GM12878 (cell line): ENCODE measurements around the gene ZBED2. TPM values are rescaled to one million over a fixed set of nuclear protein-coding genes. Genes with fewer than 3 reads are reported as not detected.

Experiments
- ATAC-seq: fragments of 200-7000 bp; cut with Tn5 transposase; 3 replicates; pipeline ENCODE4 v1.9.1; 2020; ENCODE audit warnings: mild to moderate bottlenecking, moderate library complexity
- BruUV-seq: library from RNA; stranded (reverse); fragments of 400-500 nt; replicated peaks from 2 replicates; lab custom pipeline; 2021; lab: Mats Ljungman, UMichigan
- CTCF ChIA-PET: fragments of 300-600 bp; sonication (Branson Sonifier 250); formaldehyde crosslinking; extraction: SDS; loops from one replicate; lab custom pipeline; 2021; ENCODE audit warnings: inconsistent platforms; lab: Yijun Ruan, JAX
- POLR2A ChIA-PET: fragments of 350-600 bp; formaldehyde crosslinking; extraction: SDS; loops from one replicate; lab custom pipeline; 2021; ENCODE audit warnings: inconsistent platforms; lab: Charles Lee
- RAD21 ChIA-PET: fragments of 300-600 bp; sonication (Branson Sonifier 250); formaldehyde crosslinking; loops from one replicate; lab custom pipeline; 2023; ENCODE audit warnings: antibody characterized with exemption; ENCODE audit not compliant: unreplicated experiment; lab: Charles Lee
- SMC1A ChIA-PET: fragments of 300-600 bp; sonication (Branson Sonifier 250); formaldehyde crosslinking; loops from one replicate; lab custom pipeline; 2023; ENCODE audit not compliant: unreplicated experiment, uncharacterized antibody; lab: Charles Lee
- DNase-seq: peaks from one replicate; pipeline ENCODE4 v3.0.0-alpha.2; 2011; ENCODE audit warnings: low read depth, low spot score
- FAIRE-seq: peaks from 3 replicates; lab custom pipeline; 2011; peaks lifted over from hg19 to GRCh38; lab: Jason Lieb, UNC
- H2AFZ ChIP-seq: 2 replicates; pipeline ENCODE4 v1.6.0; 2011; ENCODE audit warnings: low read depth, low read length, control low read depth; ENCODE audit not compliant: control insufficient read depth
- H3K27ac ChIP-seq: 2 replicates; pipeline ENCODE4 v1.5.1; 2011; ENCODE audit warnings: control low read depth; ENCODE audit not compliant: control insufficient read depth, insufficient read depth
- H3K27me3 ChIP-seq, 2 experiments: replicated peaks in 1 of 2; 2 replicates each; pipeline versions ENCODE4 v1.6.0 to v1.6.1; 2011; ENCODE audit warnings: low read length in 1 of 2; ENCODE audit not compliant: control insufficient read depth in 2 of 2, insufficient read depth in 2 of 2
- H3K36me3 ChIP-seq, 2 experiments: 2 replicates each; pipeline ENCODE4 v1.5.1; 2011; ENCODE audit warnings: low read length in 1 of 2; ENCODE audit not compliant: control insufficient read depth in 2 of 2, insufficient read depth in 2 of 2
- H3K4me1 ChIP-seq: 2 replicates; pipeline ENCODE4 v1.6.1; 2011; ENCODE audit warnings: mild to moderate bottlenecking, low read length, moderate library complexity, mixed read lengths; ENCODE audit not compliant: control insufficient read depth, insufficient read depth
- H3K4me2 ChIP-seq: 2 replicates; pipeline ENCODE4 v1.6.0; 2011; ENCODE audit warnings: control low read depth; ENCODE audit not compliant: control insufficient read depth, insufficient read depth
- H3K4me3 ChIP-seq: fragments of 200-600 bp; sonication (generic); 2 replicates; pipeline ENCODE4 v1.5.1; 2016
- H3K79me2 ChIP-seq: 2 replicates; pipeline ENCODE4 v1.6.0; 2011; ENCODE audit warnings: low read length; ENCODE audit not compliant: control insufficient read depth, insufficient read depth
- H3K9ac ChIP-seq: 2 replicates; pipeline ENCODE4 v1.8.0; 2011; ENCODE audit warnings: low read length, control low read depth, mixed read lengths; ENCODE audit not compliant: control insufficient read depth, insufficient read depth
- H3K9me3 ChIP-seq: replicated peaks from 3 replicates; pipeline ENCODE4 v1.5.1; 2011; ENCODE audit warnings: mild to moderate bottlenecking, low read length; ENCODE audit not compliant: control insufficient read depth, insufficient read depth
- H4K20me1 ChIP-seq: 2 replicates; pipeline ENCODE4 v1.6.0; 2011; ENCODE audit not compliant: control insufficient read depth, insufficient read depth
- CHD1 ChIP-seq: IDR thresholded peaks from 2 replicates; pipeline ENCODE4 v1.6.1; 2012; ENCODE audit warnings: low read depth, low read length, improper control_type of control experiment
- HDGF ChIP-seq: fragments of 450-650 bp; IDR thresholded peaks from 2 replicates; pipeline ENCODE4 v1.6.1; 2016; ENCODE audit warnings: antibody characterized with exemption
- RUNX3 ChIP-seq: IDR thresholded peaks from 2 replicates; pipeline ENCODE4 v1.6.1; 2012; ENCODE audit warnings: low read length, inconsistent platforms
- SP1 ChIP-seq: IDR thresholded peaks from one replicate; pipeline ENCODE4 v1.6.1; 2011; ENCODE audit warnings: low read depth, low read length
- SREBF1 ChIP-seq: IDR thresholded peaks from 2 replicates; pipeline ENCODE4 v1.6.1; 2012; ENCODE audit warnings: mild to moderate bottlenecking, low read length
- ZBED1 ChIP-seq: IDR thresholded peaks from 2 replicates; pipeline ENCODE4 v1.6.1; 2016; ENCODE audit warnings: borderline replicate concordance
- ZNF207 ChIP-seq: fragments of 450-650 bp; IDR thresholded peaks from 2 replicates; pipeline ENCODE4 v1.6.1; 2014; ENCODE audit warnings: antibody characterized with exemption, mild to moderate bottlenecking, borderline replicate concordance
- ZZZ3 ChIP-seq: IDR thresholded peaks from 2 replicates; pipeline ENCODE4 v1.6.1; 2011; ENCODE audit warnings: low read depth; ENCODE audit not compliant: control insufficient read depth, insufficient read length
- WGBS: methylation state at CpG from one replicate; pipeline ENCODE4 v1.1.6; 2016; ENCODE audit warnings: low lambda C conversion rate; ENCODE audit not compliant: insufficient replicate concordance, insufficient coverage; ENCODE audit errors: missing lambda C conversion rate; 5-methylcytosine and 5-hydroxymethylcytosine counted together
- in situ Hi-C: fragments of 300-500 bp; cut with MboI; formaldehyde crosslinking; loops from 9 replicates; pipeline ENCODE4 v1.14.3; 2018; ENCODE audit warnings: mixed read lengths
- intact Hi-C: fragments of 100-400 bp; cut with micrococcal nuclease; formaldehyde crosslinking; loops from one replicate; pipeline ENCODE4 v1.14.2; 2022; ENCODE audit not compliant: unreplicated experiment
- polyA plus RNA-seq, 11 experiments: library from polyadenylated mRNA; depleted of rRNA in 4 of 11; unstranded in 6 of 11; stranded (reverse) in 5 of 11; fragments of >200 nt; fragmentation: Nextera tagmentation in 4 of 11; fragmentation: Illumina TruSeq in 1 of 11; extraction: Ambion mirVana in 4 of 11; extraction: Trizol in 1 of 11; gene quantifications; 1 replicate in 1 of 11; 2 replicates in 10 of 11; pipeline versions ENCODE4 v1.2.1 to v1.2.3, GENCODE V29; 2011 to 2016; ENCODE audit warnings: inconsistent platforms in 2 of 11, missing spikeins in 2 of 11, low read depth in 1 of 11
- total RNA-seq, 4 experiments: library from RNA; depleted of rRNA in 3 of 4; stranded (reverse); fragments of >200 nt in 3 of 4; fragmentation: Illumina TruSeq in 1 of 4; extraction: Trizol in 1 of 4; gene quantifications; 2 replicates each; pipeline versions ENCODE4 v1.2.1 to v1.2.3, GENCODE V29; 2013 to 2021
- TF ChIP-seq, protein P1 (sequence below): fragments of 150-350 bp; IDR thresholded peaks from 2 replicates; pipeline ENCODE4 v1.6.1; 2016; ENCODE audit warnings: low read depth, low read length
- TF ChIP-seq, protein P2 (sequence below): fragments of 450-650 bp; IDR thresholded peaks from 2 replicates; pipeline ENCODE4 v1.6.1; 2017; ENCODE audit warnings: borderline replicate concordance
- TF ChIP-seq, protein P3 (sequence below): fragments of 450-650 bp; IDR thresholded peaks from 2 replicates; pipeline ENCODE4 v1.6.1; 2018; ENCODE audit warnings: borderline replicate concordance, mild to moderate bottlenecking; ENCODE audit not compliant: partially characterized antibody
- TF ChIP-seq, protein P4 (sequence below): IDR thresholded peaks from 2 replicates; pipeline ENCODE4 v1.6.1; 2011; ENCODE audit warnings: borderline replicate concordance, low read depth, mild to moderate bottlenecking, moderate library complexity, low read length; ENCODE audit not compliant: insufficient read depth, poor library complexity, severe bottlenecking

Gene ZBED2
- total and polyA plus RNA-seq, 10 of the 15 experiments (the other 5 are each of a cell fraction or from before 2014, with no cell fraction given): 0.02 to 0.24 (median 0.08) TPM; not detected in 3

DNA sequence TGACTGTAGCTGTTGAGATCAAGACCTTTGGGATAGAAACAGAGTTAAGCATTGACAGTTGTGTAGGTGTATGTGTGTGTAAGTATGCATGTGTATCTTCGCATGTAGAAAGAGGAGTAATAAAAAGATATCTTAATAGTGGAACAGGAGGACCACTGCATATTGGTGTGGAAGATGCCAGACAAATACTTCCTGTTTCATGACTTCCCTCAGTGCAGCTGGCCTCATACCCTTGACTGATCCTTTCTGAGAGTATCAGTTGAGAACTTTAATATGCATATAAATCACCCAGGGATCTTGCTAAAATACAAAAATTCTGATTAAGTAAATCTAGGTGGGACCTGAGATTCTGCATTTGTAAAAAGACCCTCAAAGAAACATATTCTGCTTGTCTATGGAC lies 8.5 kb upstream of the ZBED2 start:
- Histone ChIP-seq H4K20me1 (no peaks in the 10 kb centered on the region), H3K9ac (no peak overlapping the region), H3K27me3 (no peaks in the 10 kb centered on the region), H3K27ac (no peak overlapping the region), H3K4me2 (no peak overlapping the region), H2AFZ (no peak overlapping the region), H3K9me3 (no peaks in the 10 kb centered on the region), H3K36me3 (no peaks in the 10 kb centered on the region), H3K4me1 (no peaks in the 10 kb centered on the region), H3K4me3 (no peak overlapping the region), H3K79me2 (no peaks in the 10 kb centered on the region)
- FAIRE-seq: no peak
- ChIA-PET CTCF (interaction anchor here (0.6 to 1.8 kb wide), 3 partner anchors 13 to 398 kb away, joined by 3 to 7 read pairs (median 3); no protein-coding TSS in a partner anchor), POLR2A (no interaction called here), SMC1A (interaction anchor here (0.6 to 1.5 kb wide), 2 partner anchors 92 to 353 kb away, joined by 3 to 4 read pairs; no protein-coding TSS in a partner anchor), RAD21 (interaction anchor here (0.6 to 1.7 kb wide), 3 partner anchors 13 to 55 kb away, joined by 3 to 4 read pairs (median 3); no protein-coding TSS in a partner anchor)
- 18% methylated on average over 1 of the region's 1 CpG for WGBS
- ATAC-seq: peak; percentile 64
- intact Hi-C loops: no loop called here
- no peak for DNase-seq
- in situ Hi-C loops: no loop called here
- no TSS peak for BruUV-seq
- TF ChIP-seq ZZZ3: no peak
- TF ChIP-seq, protein P1, sequence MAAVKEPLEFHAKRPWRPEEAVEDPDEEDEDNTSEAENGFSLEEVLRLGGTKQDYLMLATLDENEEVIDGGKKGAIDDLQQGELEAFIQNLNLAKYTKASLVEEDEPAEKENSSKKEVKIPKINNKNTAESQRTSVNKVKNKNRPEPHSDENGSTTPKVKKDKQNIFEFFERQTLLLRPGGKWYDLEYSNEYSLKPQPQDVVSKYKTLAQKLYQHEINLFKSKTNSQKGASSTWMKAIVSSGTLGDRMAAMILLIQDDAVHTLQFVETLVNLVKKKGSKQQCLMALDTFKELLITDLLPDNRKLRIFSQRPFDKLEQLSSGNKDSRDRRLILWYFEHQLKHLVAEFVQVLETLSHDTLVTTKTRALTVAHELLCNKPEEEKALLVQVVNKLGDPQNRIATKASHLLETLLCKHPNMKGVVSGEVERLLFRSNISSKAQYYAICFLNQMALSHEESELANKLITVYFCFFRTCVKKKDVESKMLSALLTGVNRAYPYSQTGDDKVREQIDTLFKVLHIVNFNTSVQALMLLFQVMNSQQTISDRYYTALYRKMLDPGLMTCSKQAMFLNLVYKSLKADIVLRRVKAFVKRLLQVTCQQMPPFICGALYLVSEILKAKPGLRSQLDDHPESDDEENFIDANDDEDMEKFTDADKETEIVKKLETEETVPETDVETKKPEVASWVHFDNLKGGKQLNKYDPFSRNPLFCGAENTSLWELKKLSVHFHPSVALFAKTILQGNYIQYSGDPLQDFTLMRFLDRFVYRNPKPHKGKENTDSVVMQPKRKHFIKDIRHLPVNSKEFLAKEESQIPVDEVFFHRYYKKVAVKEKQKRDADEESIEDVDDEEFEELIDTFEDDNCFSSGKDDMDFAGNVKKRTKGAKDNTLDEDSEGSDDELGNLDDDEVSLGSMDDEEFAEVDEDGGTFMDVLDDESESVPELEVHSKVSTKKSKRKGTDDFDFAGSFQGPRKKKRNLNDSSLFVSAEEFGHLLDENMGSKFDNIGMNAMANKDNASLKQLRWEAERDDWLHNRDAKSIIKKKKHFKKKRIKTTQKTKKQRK: no peak
- no peak for TF ChIP-seq HDGF
- TF ChIP-seq ZBED1: no peak
- TF ChIP-seq, protein P2, sequence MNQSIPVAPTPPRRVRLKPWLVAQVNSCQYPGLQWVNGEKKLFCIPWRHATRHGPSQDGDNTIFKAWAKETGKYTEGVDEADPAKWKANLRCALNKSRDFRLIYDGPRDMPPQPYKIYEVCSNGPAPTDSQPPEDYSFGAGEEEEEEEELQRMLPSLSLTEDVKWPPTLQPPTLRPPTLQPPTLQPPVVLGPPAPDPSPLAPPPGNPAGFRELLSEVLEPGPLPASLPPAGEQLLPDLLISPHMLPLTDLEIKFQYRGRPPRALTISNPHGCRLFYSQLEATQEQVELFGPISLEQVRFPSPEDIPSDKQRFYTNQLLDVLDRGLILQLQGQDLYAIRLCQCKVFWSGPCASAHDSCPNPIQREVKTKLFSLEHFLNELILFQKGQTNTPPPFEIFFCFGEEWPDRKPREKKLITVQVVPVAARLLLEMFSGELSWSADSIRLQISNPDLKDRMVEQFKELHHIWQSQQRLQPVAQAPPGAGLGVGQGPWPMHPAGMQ: no peak
- TF ChIP-seq, protein P3, sequence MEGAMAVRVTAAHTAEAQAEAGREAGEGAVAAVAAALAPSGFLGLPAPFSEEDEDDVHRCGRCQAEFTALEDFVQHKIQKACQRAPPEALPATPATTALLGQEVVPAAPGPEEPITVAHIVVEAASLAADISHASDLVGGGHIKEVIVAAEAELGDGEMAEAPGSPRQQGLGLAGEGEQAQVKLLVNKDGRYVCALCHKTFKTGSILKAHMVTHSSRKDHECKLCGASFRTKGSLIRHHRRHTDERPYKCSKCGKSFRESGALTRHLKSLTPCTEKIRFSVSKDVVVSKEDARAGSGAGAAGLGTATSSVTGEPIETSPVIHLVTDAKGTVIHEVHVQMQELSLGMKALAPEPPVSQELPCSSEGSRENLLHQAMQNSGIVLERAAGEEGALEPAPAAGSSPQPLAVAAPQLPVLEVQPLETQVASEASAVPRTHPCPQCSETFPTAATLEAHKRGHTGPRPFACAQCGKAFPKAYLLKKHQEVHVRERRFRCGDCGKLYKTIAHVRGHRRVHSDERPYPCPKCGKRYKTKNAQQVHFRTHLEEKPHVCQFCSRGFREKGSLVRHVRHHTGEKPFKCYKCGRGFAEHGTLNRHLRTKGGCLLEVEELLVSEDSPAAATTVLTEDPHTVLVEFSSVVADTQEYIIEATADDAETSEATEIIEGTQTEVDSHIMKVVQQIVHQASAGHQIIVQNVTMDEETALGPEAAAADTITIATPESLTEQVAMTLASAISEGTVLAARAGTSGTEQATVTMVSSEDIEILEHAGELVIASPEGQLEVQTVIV: no peak
- no peak for TF ChIP-seq ZNF207
- TF ChIP-seq SREBF1: no peak
- no peak for TF ChIP-seq RUNX3
- TF ChIP-seq CHD1: no peak
- TF ChIP-seq SP1: no peak
- TF ChIP-seq, protein P4, sequence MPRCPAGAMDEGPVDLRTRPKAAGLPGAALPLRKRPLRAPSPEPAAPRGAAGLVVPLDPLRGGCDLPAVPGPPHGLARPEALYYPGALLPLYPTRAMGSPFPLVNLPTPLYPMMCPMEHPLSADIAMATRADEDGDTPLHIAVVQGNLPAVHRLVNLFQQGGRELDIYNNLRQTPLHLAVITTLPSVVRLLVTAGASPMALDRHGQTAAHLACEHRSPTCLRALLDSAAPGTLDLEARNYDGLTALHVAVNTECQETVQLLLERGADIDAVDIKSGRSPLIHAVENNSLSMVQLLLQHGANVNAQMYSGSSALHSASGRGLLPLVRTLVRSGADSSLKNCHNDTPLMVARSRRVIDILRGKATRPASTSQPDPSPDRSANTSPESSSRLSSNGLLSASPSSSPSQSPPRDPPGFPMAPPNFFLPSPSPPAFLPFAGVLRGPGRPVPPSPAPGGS: no peak
